MM.1S (cell line): ENCODE data around the gene CEACAM16.

Experiments used
- EZH2phosphoT487 ChIP-seq: fragments of 300-600 bp; sonication (generic); IDR thresholded peaks from 2 replicates; pipeline ENCODE4 v1.6.1; 2018; ENCODE audit warnings: antibody characterized with exemption, low read length
- TF ChIP-seq, protein P1 (sequence below): fragments of 300-600 bp; sonication (generic); IDR thresholded peaks from 2 replicates; pipeline ENCODE4 v1.5.1; 2016; ENCODE audit warnings: antibody characterized with exemption, low read length, mixed read lengths

DNA sequence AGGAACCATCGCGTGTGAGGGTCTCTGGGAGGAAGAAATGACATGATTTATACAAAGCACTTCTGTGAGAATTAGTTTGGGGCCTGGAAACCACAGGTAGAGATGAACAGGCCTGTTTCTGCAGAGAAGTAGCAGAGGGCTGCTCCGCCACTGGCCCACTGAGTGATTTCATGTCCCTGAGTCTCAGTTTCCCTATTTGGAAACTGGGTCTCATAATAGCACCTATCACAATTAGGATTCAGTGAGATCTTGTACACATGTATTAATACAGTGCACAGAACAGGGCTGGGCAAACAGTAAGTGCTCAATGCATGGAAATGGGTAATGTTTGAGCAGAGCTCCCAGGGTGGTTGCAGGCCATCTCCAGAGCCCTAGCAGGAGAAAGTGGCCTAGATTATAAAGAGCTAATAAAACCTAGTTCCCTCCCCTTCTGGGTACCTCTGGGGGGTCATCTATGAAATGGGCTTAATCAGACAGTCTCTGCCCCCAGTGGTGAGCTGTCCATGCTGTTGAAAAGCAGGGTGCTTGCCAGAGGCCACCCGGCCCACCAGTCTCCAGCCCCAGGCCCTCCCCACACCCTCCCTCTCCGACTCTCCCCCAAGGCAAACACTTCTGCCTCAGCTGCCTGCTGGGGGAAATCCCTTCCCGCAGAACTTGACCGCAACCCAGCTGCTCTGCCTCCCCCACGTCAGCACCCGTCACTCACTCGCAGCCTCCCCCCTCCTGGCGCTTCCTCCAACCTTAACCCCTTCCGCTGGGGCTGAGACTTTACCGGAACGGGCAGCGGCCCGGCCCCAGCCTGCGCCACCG is 54.1 kb downstream of the CEACAM16 start:
- TF ChIP-seq, protein P1, sequence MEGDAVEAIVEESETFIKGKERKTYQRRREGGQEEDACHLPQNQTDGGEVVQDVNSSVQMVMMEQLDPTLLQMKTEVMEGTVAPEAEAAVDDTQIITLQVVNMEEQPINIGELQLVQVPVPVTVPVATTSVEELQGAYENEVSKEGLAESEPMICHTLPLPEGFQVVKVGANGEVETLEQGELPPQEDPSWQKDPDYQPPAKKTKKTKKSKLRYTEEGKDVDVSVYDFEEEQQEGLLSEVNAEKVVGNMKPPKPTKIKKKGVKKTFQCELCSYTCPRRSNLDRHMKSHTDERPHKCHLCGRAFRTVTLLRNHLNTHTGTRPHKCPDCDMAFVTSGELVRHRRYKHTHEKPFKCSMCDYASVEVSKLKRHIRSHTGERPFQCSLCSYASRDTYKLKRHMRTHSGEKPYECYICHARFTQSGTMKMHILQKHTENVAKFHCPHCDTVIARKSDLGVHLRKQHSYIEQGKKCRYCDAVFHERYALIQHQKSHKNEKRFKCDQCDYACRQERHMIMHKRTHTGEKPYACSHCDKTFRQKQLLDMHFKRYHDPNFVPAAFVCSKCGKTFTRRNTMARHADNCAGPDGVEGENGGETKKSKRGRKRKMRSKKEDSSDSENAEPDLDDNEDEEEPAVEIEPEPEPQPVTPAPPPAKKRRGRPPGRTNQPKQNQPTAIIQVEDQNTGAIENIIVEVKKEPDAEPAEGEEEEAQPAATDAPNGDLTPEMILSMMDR: no peak
- TF ChIP-seq EZH2phosphoT487: no peak
